GM21825 (cell line): ENCODE data around the gene ADAMTSL1.
"Not testable (repeated sequence)": the region's sequence is repeated elsewhere in the genome, so short reads cannot be mapped to it uniquely, and the experiment has no call there.

Experiments
- ATAC-seq: cut with Tn5 transposase; IDR thresholded peaks from one replicate; pipeline ENCODE4 v1.9.1; 2021; ENCODE audit warnings: mild to moderate bottlenecking, moderate library complexity; ENCODE audit not compliant: unreplicated experiment

Gene ADAMTSL1

GRCh38 chr9:18837402-18837801, 363.4 kb downstream of the ADAMTSL1 start:
- ATAC-seq: no peak

- ATAC-seq: no peak
Measured at GRCh38 chr9:18847576-18848275, 373.8 kb downstream of the ADAMTSL1 start.

- ATAC-seq: no peak
Measured at GRCh38 chr9:18848657-18849056, 374.7 kb downstream of the ADAMTSL1 start.

GRCh38 chr9:18849270-18849669, 375.3 kb downstream of the ADAMTSL1 start:
- no peak for ATAC-seq

GRCh38 chr9:18849890-18850677, 376.1 kb downstream of the ADAMTSL1 start:
- ATAC-seq: no peak

GRCh38 chr9:18851069-18851795, 377.3 kb downstream of the ADAMTSL1 start:
- no peak for ATAC-seq

GRCh38 chr9:18855656-18856055, 381.7 kb downstream of the ADAMTSL1 start:
- no peak for ATAC-seq

GRCh38 chr9:18857334-18857733, 383.4 kb downstream of the ADAMTSL1 start:
- ATAC-seq: no peak

- ATAC-seq: no peak
Measured at GRCh38 chr9:18857769-18858168, 383.8 kb downstream of the ADAMTSL1 start.

- ATAC-seq: no peak
Measured at GRCh38 chr9:18861609-18862544, 387.9 kb downstream of the ADAMTSL1 start.

GRCh38 chr9:18863791-18864190, 389.8 kb downstream of the ADAMTSL1 start:
- no peak for ATAC-seq

- ATAC-seq: no peak
Measured at GRCh38 chr9:18864516-18864915, 390.6 kb downstream of the ADAMTSL1 start.

GRCh38 chr9:18865542-18865941, 391.6 kb downstream of the ADAMTSL1 start:
- ATAC-seq: no peak

- no peak for ATAC-seq
Measured at GRCh38 chr9:18866121-18866831, 392.3 kb downstream of the ADAMTSL1 start.

- ATAC-seq: no peak
Measured at GRCh38 chr9:18869725-18870124, 395.8 kb downstream of the ADAMTSL1 start.

GRCh38 chr9:18874069-18874468, 400.1 kb downstream of the ADAMTSL1 start:
- no peak for ATAC-seq

GRCh38 chr9:18874990-18875389, 401.0 kb downstream of the ADAMTSL1 start:
- not testable (repeated sequence) for ATAC-seq

GRCh38 chr9:18877984-18878383, 404.0 kb downstream of the ADAMTSL1 start:
- ATAC-seq: no peak

GRCh38 chr9:18881758-18882157, 407.8 kb downstream of the ADAMTSL1 start:
- no peak for ATAC-seq

- ATAC-seq: no peak
Measured at GRCh38 chr9:18887546-18887945, 413.6 kb downstream of the ADAMTSL1 start.
